ENCODE data around the gene OR7A5.
A peak's percentile ranks its signal among the peaks of the same experiment; 100 is the strongest.
"Not testable (repeated sequence)": the region's sequence is repeated elsewhere in the genome, so short reads cannot be mapped to it uniquely, and the experiment has no call there.

The OR7A5 gene

GRCh38 chr19:14809272-14810057, 25.5 kb downstream of the OR7A5 start:
- no peak for TF ChIP-seq ZFX (IDR thresholded peaks at IDR 0.05; ENCODE audit: borderline replicate concordance)
- no peak for TF ChIP-seq CTCF (IDR thresholded peaks at IDR 0.05)
- no peak overlapping the region for H3K27ac ChIP-seq

- H3K27ac ChIP-seq, result no peak overlapping the region
- TF ChIP-seq ZFX (IDR thresholded peaks at IDR 0.05; ENCODE audit: borderline replicate concordance) (no peak), CTCF (IDR thresholded peaks at IDR 0.05) (no peak)
Measured at GRCh38 chr19:14804765-14805164, 30.2 kb downstream of the OR7A5 start.

GRCh38 chr19:14798760-14799159, 36.2 kb downstream of the OR7A5 start:
- H3K27ac ChIP-seq, result no peak overlapping the region
- no peak for TF ChIP-seq CTCF (IDR thresholded peaks at IDR 0.05)
- no peak for TF ChIP-seq ZFX (IDR thresholded peaks at IDR 0.05; ENCODE audit: borderline replicate concordance)

- no peak overlapping the region for H3K27ac ChIP-seq
- TF ChIP-seq ZFX (IDR thresholded peaks at IDR 0.05; ENCODE audit: borderline replicate concordance), result no peak
- no peak for TF ChIP-seq CTCF (IDR thresholded peaks at IDR 0.05)
Measured at GRCh38 chr19:14796021-14796420, 39.0 kb downstream of the OR7A5 start.

GRCh38 chr19:14795078-14795721, 39.8 kb downstream of the OR7A5 start:
- TF ChIP-seq ZFX (IDR thresholded peaks at IDR 0.05; ENCODE audit: borderline replicate concordance), result no peak
- no peak for TF ChIP-seq CTCF (IDR thresholded peaks at IDR 0.05)
- no peak overlapping the region for H3K27ac ChIP-seq

- H3K27ac ChIP-seq, result not testable (repeated sequence)
Measured at GRCh38 chr19:14792250-14792649, 42.7 kb downstream of the OR7A5 start.

- H3K27ac ChIP-seq, result no peak overlapping the region
- TF ChIP-seq ZFX (IDR thresholded peaks at IDR 0.05; ENCODE audit: borderline replicate concordance) (no peak), CTCF (IDR thresholded peaks at IDR 0.05) (peak; percentile 76)
Measured at GRCh38 chr19:14786421-14786851, 48.5 kb downstream of the OR7A5 start.

GRCh38 chr19:14785102-14785793, 49.7 kb downstream of the OR7A5 start:
- H3K27ac ChIP-seq, result not testable (repeated sequence)

- H3K27ac ChIP-seq, result not testable (repeated sequence)
Measured at GRCh38 chr19:14784730-14785101, 50.3 kb downstream of the OR7A5 start.

- H3K27ac ChIP-seq, result not testable (repeated sequence)
Measured at GRCh38 chr19:14783410-14783998, 51.5 kb downstream of the OR7A5 start.

Data from 22Rv1 (cell line).